ENCODE data around the gene BTD.

The BTD gene

GRCh38 chr3:15579051-15579450, 22.5 kb upstream of the BTD start:
- TF ChIP-seq CTCF (IDR thresholded peaks at IDR 0.05; ENCODE audit: insufficient read depth, low read length, poor library complexity, severe bottlenecking) (no peak), EZH2phosphoT487 (conservative IDR thresholded peaks at IDR 0.05; ENCODE audit: low read length) (no peak)
- Histone ChIP-seq H3K27me3 (ENCODE audit: low read length) (no peaks in the 10 kb centered on the region), H3F3A (ENCODE audit: insufficient read depth) (no peaks in the 10 kb centered on the region), H3K9me3 (ENCODE audit: insufficient read depth, low read length) (no peaks in the 10 kb centered on the region), H3K9ac (ENCODE audit: low read length) (no peak overlapping the region), H3K36me3 (ENCODE audit: low read length) (peaks cover 12% of the 10 kb centered on the region; the same call in 1 of the 2 replicates), H2AFZ (ENCODE audit: low read depth, low read length, severe bottlenecking) (no peak overlapping the region), H4K20me1 (ENCODE audit: low read depth, low read length) (no peaks in the 10 kb centered on the region), H3K4me2 (ENCODE audit: low read depth, low read length, poor library complexity, severe bottlenecking) (no peak overlapping the region), H3K27ac (ENCODE audit: low read depth, low read length) (no peak overlapping the region), H3K79me2 (ENCODE audit: insufficient read depth, low read length) (no peaks in the 10 kb centered on the region), H3K4me3 (ENCODE audit: insufficient read depth, low read length, poor library complexity, severe bottlenecking) (no peak overlapping the region), H3K9me2 (replicated peaks; ENCODE audit: insufficient read depth, low read length) (no peaks in the 10 kb centered on the region)

GRCh38 chr3:15581471-15582394, 19.8 kb upstream of the BTD start:
- Histone ChIP-seq H3F3A (ENCODE audit: insufficient read depth) (peaks cover 4% of the 10 kb centered on the region; the same call in 1 of the 2 replicates), H3K27me3 (ENCODE audit: low read length) (no peaks in the 10 kb centered on the region), H2AFZ (ENCODE audit: low read depth, low read length, severe bottlenecking) (no peak overlapping the region), H3K4me2 (ENCODE audit: low read depth, low read length, poor library complexity, severe bottlenecking) (no peak overlapping the region), H3K79me2 (ENCODE audit: insufficient read depth, low read length) (no peaks in the 10 kb centered on the region), H3K4me3 (ENCODE audit: insufficient read depth, low read length, poor library complexity, severe bottlenecking) (no peak overlapping the region), H3K9me2 (replicated peaks; ENCODE audit: insufficient read depth, low read length) (no peaks in the 10 kb centered on the region), H3K9ac (ENCODE audit: low read length) (no peak overlapping the region), H3K9me3 (ENCODE audit: insufficient read depth, low read length) (no peaks in the 10 kb centered on the region), H3K36me3 (ENCODE audit: low read length) (peaks cover 12% of the 10 kb centered on the region; the same call in 1 of the 2 replicates), H3K27ac (ENCODE audit: low read depth, low read length) (no peak overlapping the region), H4K20me1 (ENCODE audit: low read depth, low read length) (no peaks in the 10 kb centered on the region)
- TF ChIP-seq EZH2phosphoT487 (conservative IDR thresholded peaks at IDR 0.05; ENCODE audit: low read length) (no peak), CTCF (IDR thresholded peaks at IDR 0.05; ENCODE audit: insufficient read depth, low read length, poor library complexity, severe bottlenecking) (no peak)

GRCh38 chr3:15585111-15585845, 16.3 kb upstream of the BTD start:
- Histone ChIP-seq H3K36me3 (ENCODE audit: low read length) (peaks cover 7% of the 10 kb centered on the region; the same call in 1 of the 2 replicates), H3K27ac (ENCODE audit: low read depth, low read length) (no peak overlapping the region)

More at GRCh38 chr3:15585111-15585845, 16.3 kb upstream of the BTD start:
- H3K9ac ChIP-seq (ENCODE audit: low read length), result no peak overlapping the region
- H2AFZ ChIP-seq (ENCODE audit: low read depth, low read length, severe bottlenecking), result no peak overlapping the region
- TF ChIP-seq CTCF (IDR thresholded peaks at IDR 0.05; ENCODE audit: insufficient read depth, low read length, poor library complexity, severe bottlenecking) (no peak), EZH2phosphoT487 (conservative IDR thresholded peaks at IDR 0.05; ENCODE audit: low read length) (no peak)
- no peaks in the 10 kb centered on the region for H4K20me1 ChIP-seq (ENCODE audit: low read depth, low read length)
- H3F3A ChIP-seq (ENCODE audit: insufficient read depth), result peaks cover 4% of the 10 kb centered on the region; the same call in 1 of the 2 replicates
- H3K9me3 ChIP-seq (ENCODE audit: insufficient read depth, low read length), result no peaks in the 10 kb centered on the region
- H3K4me2 ChIP-seq (ENCODE audit: low read depth, low read length, poor library complexity, severe bottlenecking), result no peak overlapping the region
- H3K79me2 ChIP-seq (ENCODE audit: insufficient read depth, low read length), result no peaks in the 10 kb centered on the region
- H3K27me3 ChIP-seq (ENCODE audit: low read length), result no peaks in the 10 kb centered on the region
- no peak overlapping the region for H3K4me3 ChIP-seq (ENCODE audit: insufficient read depth, low read length, poor library complexity, severe bottlenecking)
- H3K9me2 ChIP-seq (replicated peaks; ENCODE audit: insufficient read depth, low read length), result no peaks in the 10 kb centered on the region
